Glutamatergic neuron (in vitro differentiated cells): Measurements from ENCODE around the gene PRKCH. TPM values are rescaled to one million over a fixed set of nuclear protein-coding genes. Genes with fewer than 3 reads are reported as not detected.

Experiments used
- DNase-seq: peaks from one replicate; pipeline ENCODE4 v3.0.0; 2022
- H3K27ac Mint-ChIP-seq: one replicate; pipeline ENCODE4 v1.8.0; 2020; ENCODE audit warnings: mild to moderate bottlenecking, mixed read lengths, inconsistent platforms; ENCODE audit not compliant: unreplicated experiment
- H3K27me3 Mint-ChIP-seq: one replicate; pipeline ENCODE4 v1.8.0; 2020; ENCODE audit warnings: mild to moderate bottlenecking, moderate library complexity, mixed read lengths, inconsistent platforms; ENCODE audit not compliant: unreplicated experiment
- H3K36me3 Mint-ChIP-seq: one replicate; pipeline ENCODE4 v1.8.0; 2020; ENCODE audit warnings: mild to moderate bottlenecking, mixed read lengths, inconsistent platforms; ENCODE audit not compliant: unreplicated experiment
- H3K4me1 Mint-ChIP-seq: one replicate; pipeline ENCODE4 v1.8.0; 2020; ENCODE audit warnings: mild to moderate bottlenecking, low read depth, mixed read lengths, inconsistent platforms; ENCODE audit not compliant: unreplicated experiment
- H3K4me3 Mint-ChIP-seq: one replicate; pipeline ENCODE4 v1.8.0; 2020; ENCODE audit warnings: mild to moderate bottlenecking, mixed read lengths, inconsistent platforms; ENCODE audit not compliant: unreplicated experiment
- H3K9me3 Mint-ChIP-seq: one replicate; pipeline ENCODE4 v1.8.0; 2020; ENCODE audit warnings: mild to moderate bottlenecking, moderate library complexity, mixed read lengths, inconsistent platforms; ENCODE audit not compliant: unreplicated experiment
- CTCF ChIP-seq: fragments of 200-600 bp; sonication (generic); IDR thresholded peaks from one replicate; pipeline ENCODE4 v1.5.0; 2021; ENCODE audit not compliant: partially characterized antibody, unreplicated experiment
- total RNA-seq: library from RNA; stranded (reverse); fragmentation: NEBNext Ultra II Directional; extraction: Animal tissue kit (Norgen Biotek cat#: 25700); gene quantifications from one replicate; pipeline ENCODE4 v1.2.1, GENCODE V29; 2021; ENCODE audit not compliant: unreplicated experiment

Gene PRKCH
- total RNA-seq, 1 donor from 2014 or later = 0.54 TPM

GRCh38 chr14:61368114-61368710 lies 46.8 kb downstream of the PRKCH start:
- Mint-ChIP-seq H3K4me3 (no peak overlapping the region), H3K36me3 (peaks cover 8% of the 10 kb centered on the region), H3K9me3 (peaks cover 7% of the 10 kb centered on the region), H3K27ac (no peak overlapping the region), H3K4me1 (no peaks in the 10 kb centered on the region), H3K27me3 (peaks cover 2% of the 10 kb centered on the region)
- no peak for DNase-seq
- no peak for TF ChIP-seq CTCF

- H3K36me3 Mint-ChIP-seq = peaks cover 12% of the 10 kb centered on the region
- H3K27me3 Mint-ChIP-seq = peaks cover 2% of the 10 kb centered on the region
- no peaks in the 10 kb centered on the region for H3K4me1 Mint-ChIP-seq
- no peak for DNase-seq
- no peak for TF ChIP-seq CTCF
- peaks cover 12% of the 10 kb centered on the region for H3K9me3 Mint-ChIP-seq
- H3K4me3 Mint-ChIP-seq = no peak overlapping the region
- H3K27ac Mint-ChIP-seq = no peak overlapping the region
Observed at GRCh38 chr14:61368781-61369453, 47.5 kb downstream of the PRKCH start.

GRCh38 chr14:61369454-61369810 lies 48.1 kb downstream of the PRKCH start:
- TF ChIP-seq CTCF = no peak
- Mint-ChIP-seq H3K4me1 (no peaks in the 10 kb centered on the region), H3K9me3 (peaks cover 12% of the 10 kb centered on the region), H3K4me3 (no peak overlapping the region), H3K36me3 (peaks cover 14% of the 10 kb centered on the region), H3K27me3 (peaks cover 2% of the 10 kb centered on the region), H3K27ac (no peak overlapping the region)
- DNase-seq = no peak

GRCh38 chr14:61372379-61372778 lies 51.0 kb downstream of the PRKCH start:
- TF ChIP-seq CTCF = no peak
- peaks cover 40% of the 10 kb centered on the region for H3K36me3 Mint-ChIP-seq
- no peaks in the 10 kb centered on the region for H3K4me1 Mint-ChIP-seq
- peaks cover 20% of the 10 kb centered on the region for H3K9me3 Mint-ChIP-seq
- H3K27ac Mint-ChIP-seq = no peak overlapping the region
- H3K4me3 Mint-ChIP-seq = no peak overlapping the region
- DNase-seq = no peak
- H3K27me3 Mint-ChIP-seq = peaks cover 2% of the 10 kb centered on the region

- Mint-ChIP-seq H3K9me3 (peaks cover 20% of the 10 kb centered on the region), H3K4me1 (no peaks in the 10 kb centered on the region), H3K4me3 (no peak overlapping the region), H3K27me3 (peaks cover 2% of the 10 kb centered on the region), H3K36me3 (peaks cover 43% of the 10 kb centered on the region), H3K27ac (no peak overlapping the region)
- TF ChIP-seq CTCF = no peak
- DNase-seq = no peak
Observed at GRCh38 chr14:61372842-61373555, 51.6 kb downstream of the PRKCH start.
